ENCODE data around the gene VASH1. TPM values are rescaled to one million over a fixed set of nuclear protein-coding genes. Genes with fewer than 3 reads are reported as not detected.

VASH1 gene
- total RNA-seq, 1 donor = 3.9 TPM

GRCh38 chr14:76741074-76741473 lies 20.2 kb upstream of the VASH1 start:
- TF ChIP-seq, protein P1, sequence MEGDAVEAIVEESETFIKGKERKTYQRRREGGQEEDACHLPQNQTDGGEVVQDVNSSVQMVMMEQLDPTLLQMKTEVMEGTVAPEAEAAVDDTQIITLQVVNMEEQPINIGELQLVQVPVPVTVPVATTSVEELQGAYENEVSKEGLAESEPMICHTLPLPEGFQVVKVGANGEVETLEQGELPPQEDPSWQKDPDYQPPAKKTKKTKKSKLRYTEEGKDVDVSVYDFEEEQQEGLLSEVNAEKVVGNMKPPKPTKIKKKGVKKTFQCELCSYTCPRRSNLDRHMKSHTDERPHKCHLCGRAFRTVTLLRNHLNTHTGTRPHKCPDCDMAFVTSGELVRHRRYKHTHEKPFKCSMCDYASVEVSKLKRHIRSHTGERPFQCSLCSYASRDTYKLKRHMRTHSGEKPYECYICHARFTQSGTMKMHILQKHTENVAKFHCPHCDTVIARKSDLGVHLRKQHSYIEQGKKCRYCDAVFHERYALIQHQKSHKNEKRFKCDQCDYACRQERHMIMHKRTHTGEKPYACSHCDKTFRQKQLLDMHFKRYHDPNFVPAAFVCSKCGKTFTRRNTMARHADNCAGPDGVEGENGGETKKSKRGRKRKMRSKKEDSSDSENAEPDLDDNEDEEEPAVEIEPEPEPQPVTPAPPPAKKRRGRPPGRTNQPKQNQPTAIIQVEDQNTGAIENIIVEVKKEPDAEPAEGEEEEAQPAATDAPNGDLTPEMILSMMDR (IDR thresholded peaks at IDR 0.05; ENCODE audit: insufficient read depth, low read depth, low read length) = no peak
- H3K4me3 ChIP-seq (ENCODE audit: low read depth, low read length) = no peak overlapping the region

DNA sequence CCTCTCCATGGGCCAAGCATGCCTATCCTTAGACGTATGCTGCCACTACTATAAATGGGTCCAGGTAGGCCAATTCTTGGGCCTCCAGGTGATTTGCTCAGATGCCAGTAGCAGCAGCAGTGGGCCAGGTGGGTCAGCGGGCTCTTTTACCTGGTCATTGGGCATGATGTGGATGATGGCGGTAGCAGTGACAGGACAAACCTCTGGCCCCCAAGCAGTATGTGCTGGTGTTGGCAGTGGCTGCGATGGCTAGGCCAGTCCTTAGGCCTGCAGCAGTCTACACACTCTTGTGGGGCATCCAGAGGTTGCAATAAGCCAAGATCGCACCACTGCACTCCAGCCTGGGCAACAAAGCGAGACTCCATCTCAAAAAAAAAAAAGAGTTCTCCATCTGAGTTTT lies 19.1 kb upstream of the VASH1 start:
- TF ChIP-seq, protein P1 (IDR thresholded peaks at IDR 0.05; ENCODE audit: insufficient read depth, low read depth, low read length) = no peak
- DNase-seq (ENCODE audit: low read depth) = no peak
- no peak overlapping the region for H3K4me3 ChIP-seq (ENCODE audit: low read depth, low read length)

More at GRCh38 chr14:76741074-76741473, 20.2 kb upstream of the VASH1 start:
- no peak for DNase-seq (ENCODE audit: low read depth)

GRCh38 chr14:76742966-76743365 lies 18.3 kb upstream of the VASH1 start:
- DNase-seq (ENCODE audit: low read depth) = no peak
- TF ChIP-seq, protein P1 (IDR thresholded peaks at IDR 0.05; ENCODE audit: insufficient read depth, low read depth, low read length) = no peak

DNA sequence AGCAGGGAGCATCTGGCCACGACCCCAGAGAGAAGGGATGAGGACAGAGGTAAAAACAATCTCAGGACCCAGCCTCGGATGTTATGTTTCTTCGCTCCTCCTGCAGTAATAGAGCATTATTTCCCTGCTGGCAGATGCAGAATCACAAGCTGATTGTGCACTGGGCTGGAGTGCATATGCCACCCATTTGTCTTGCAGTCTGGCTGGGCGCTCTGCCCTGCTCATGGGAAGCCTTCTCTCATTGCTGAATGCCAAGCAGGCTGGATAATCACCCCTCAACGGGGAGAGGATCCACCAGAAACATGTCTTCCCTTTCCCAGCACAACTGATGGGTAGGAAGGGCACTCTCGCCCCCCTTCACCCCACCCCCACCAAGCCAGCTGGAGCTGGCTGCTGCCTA lies 8.5 kb upstream of the VASH1 start:
- no peak for DNase-seq (ENCODE audit: low read depth)
- TF ChIP-seq, protein P1 (IDR thresholded peaks at IDR 0.05; ENCODE audit: insufficient read depth, low read depth, low read length) = no peak
- H3K4me3 ChIP-seq (ENCODE audit: low read depth, low read length) = no peak overlapping the region

More at GRCh38 chr14:76742966-76743365, 18.3 kb upstream of the VASH1 start:
- H3K4me3 ChIP-seq (ENCODE audit: low read depth, low read length) = no peak overlapping the region

DNA sequence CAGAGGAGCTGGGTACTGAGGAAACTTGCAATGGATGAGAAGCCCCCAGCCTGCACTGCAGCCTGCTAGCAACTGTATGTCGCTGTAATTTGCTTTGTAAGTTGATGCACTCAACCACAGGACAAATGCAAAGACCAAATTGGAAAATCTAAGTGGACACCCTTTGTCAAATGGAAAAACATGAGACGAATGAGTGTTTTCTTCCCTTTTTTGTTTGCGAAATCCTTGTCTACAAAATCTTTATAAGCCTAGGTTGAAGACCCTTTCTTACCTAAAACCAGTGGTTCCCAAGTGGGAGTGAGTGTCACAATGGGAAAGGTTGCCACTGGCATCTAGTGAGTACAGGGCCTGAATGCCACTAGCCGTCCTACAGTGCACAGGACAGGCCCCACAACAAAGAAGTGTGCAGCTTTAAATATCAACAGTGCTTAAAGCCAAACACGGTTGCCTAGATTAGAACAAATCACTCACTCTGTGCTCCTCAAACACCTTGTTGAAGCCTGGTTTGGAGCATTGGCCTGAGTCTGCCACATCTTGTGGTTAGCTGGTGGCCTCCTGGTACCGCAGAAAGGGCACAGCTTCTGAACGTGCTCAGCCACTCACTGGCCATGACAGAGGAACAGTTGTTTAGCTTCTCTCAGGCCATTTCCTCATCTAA lies 7.6 kb upstream of the VASH1 start:
- H3K4me3 ChIP-seq (ENCODE audit: low read depth, low read length) = no peak overlapping the region
- TF ChIP-seq, protein P1 (IDR thresholded peaks at IDR 0.05; ENCODE audit: insufficient read depth, low read depth, low read length) = no peak
- DNase-seq (ENCODE audit: low read depth) = no peak

DNA sequence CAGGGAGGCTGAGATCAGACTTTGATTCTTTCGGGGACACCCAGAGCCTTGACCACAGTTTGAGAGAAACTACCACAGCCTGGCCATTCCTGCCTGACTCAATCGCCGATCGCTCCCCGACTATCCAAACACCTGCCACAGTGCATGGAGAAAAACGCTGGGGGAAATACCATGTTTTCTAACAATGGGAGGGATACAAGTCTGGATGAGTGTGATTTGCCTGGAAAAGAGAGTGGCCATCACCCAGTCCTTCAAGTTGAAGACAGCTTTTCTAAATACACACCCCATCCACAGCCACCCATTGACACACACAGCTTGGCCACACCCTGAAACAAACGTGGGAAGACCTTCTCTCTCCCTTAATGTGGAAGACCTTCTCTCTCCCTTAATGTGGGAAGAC lies 6.7 kb upstream of the VASH1 start:
- H3K4me3 ChIP-seq (ENCODE audit: low read depth, low read length) = no peak overlapping the region
- TF ChIP-seq, protein P1 (IDR thresholded peaks at IDR 0.05; ENCODE audit: insufficient read depth, low read depth, low read length) = no peak

More for the DNA sequence above, 6.7 kb upstream of the VASH1 start:
- no peak for DNase-seq (ENCODE audit: low read depth)

Measured in fibroblast of villous mesenchyme (primary cell).